Measurements from ENCODE around the gene RASAL1.

The RASAL1 gene

GRCh38 chr12:113115455-113116126, 20.0 kb downstream of the RASAL1 start:
- no peak for DNase-seq

- DNase-seq = no peak
These were observed 20.9 kb downstream of the RASAL1 start for GRCh38 chr12:113114447-113115178.

- no peak for DNase-seq
These were observed 22.2 kb downstream of the RASAL1 start for GRCh38 chr12:113113397-113113796.

GRCh38 chr12:113112043-113112899, 23.3 kb downstream of the RASAL1 start:
- DNase-seq = no peak

- DNase-seq = no peak
These were observed 24.3 kb downstream of the RASAL1 start for GRCh38 chr12:113111247-113111646.

GRCh38 chr12:113109872-113110599, 25.5 kb downstream of the RASAL1 start:
- DNase-seq = no peak

GRCh38 chr12:113109360-113109759, 26.2 kb downstream of the RASAL1 start:
- no peak for DNase-seq

GRCh38 chr12:113108308-113108707, 27.3 kb downstream of the RASAL1 start:
- no peak for DNase-seq

- no peak for DNase-seq
These were observed 29.2 kb downstream of the RASAL1 start for GRCh38 chr12:113106361-113106760.

- DNase-seq = no peak
These were observed 29.8 kb downstream of the RASAL1 start for GRCh38 chr12:113105606-113106271.

GRCh38 chr12:113104953-113105510, 30.5 kb downstream of the RASAL1 start:
- DNase-seq = no peak

GRCh38 chr12:113103756-113104450, 31.7 kb downstream of the RASAL1 start:
- DNase-seq = peak; percentile 34

GRCh38 chr12:113102811-113103210, 32.8 kb downstream of the RASAL1 start:
- no peak for DNase-seq

GRCh38 chr12:113101751-113102150, 33.8 kb downstream of the RASAL1 start:
- DNase-seq = no peak

- no peak for DNase-seq
These were observed 35.8 kb downstream of the RASAL1 start for GRCh38 chr12:113099764-113100163.

GRCh38 chr12:113099364-113099763, 36.2 kb downstream of the RASAL1 start:
- no peak for DNase-seq

- DNase-seq = peak; percentile 69
These were observed 37.0 kb downstream of the RASAL1 start for GRCh38 chr12:113098441-113099028.

GRCh38 chr12:113097716-113098440, 37.7 kb downstream of the RASAL1 start:
- no peak for DNase-seq

GRCh38 chr12:113096675-113097461, 38.7 kb downstream of the RASAL1 start:
- DNase-seq = no peak
